ENCODE measurements around the gene KAZN.

GRCh38 chr1:14913482-14914177, 315.1 kb downstream of the KAZN start:
- TF ChIP-seq CTCF (IDR thresholded peaks at IDR 0.05; ENCODE audit: poor library complexity, severe bottlenecking) (no peak), REST (IDR thresholded peaks at IDR 0.05; ENCODE audit: borderline replicate concordance) (no peak)
